HepG2 (cell line): ENCODE data around the gene LIN28B.
A peak's percentile ranks its signal among the peaks of the same experiment; 100 is the strongest.

Source experiments
- ARHGAP35 ChIP-seq: sonication (generic); formaldehyde crosslinking; IDR thresholded peaks from 2 replicates; pipeline ENCODE4 v1.9.0; 2022; ENCODE audit warnings: mild to moderate bottlenecking, inconsistent platforms, moderate library complexity, missing genetic modification reagents, borderline replicate concordance
- CEBPG ChIP-seq: IDR thresholded peaks from 2 replicates; pipeline ENCODE4 v1.6.1; 2016
- CREB1 ChIP-seq, 2 experiments: fragments of 450-650 bp in 1 of 2; IDR thresholded peaks; 2 replicates each; pipeline ENCODE4 v1.6.1; 2016 to 2017; ENCODE audit warnings: control low read depth in 1 of 2, mild to moderate bottlenecking in 1 of 2, missing compliant biosample characterization in 1 of 2, missing genetic modification characterization in 1 of 2
- POLR2A ChIP-seq, 2 experiments: IDR thresholded peaks; 2 replicates each; pipeline ENCODE4 v1.6.1; 2011; ENCODE audit warnings: low read depth in 2 of 2, low read length in 2 of 2, mild to moderate bottlenecking in 1 of 2, moderate library complexity in 1 of 2; ENCODE audit not compliant: insufficient read depth in 1 of 2
- TCF12 ChIP-seq, 2 experiments: fragments of 450-650 bp in 1 of 2; sonication (generic) in 1 of 2; formaldehyde crosslinking in 1 of 2; IDR thresholded peaks; 2 replicates each; pipeline versions ENCODE4 v1.6.1 to v1.8.0; 2017 to 2022; ENCODE audit warnings: antibody characterized with exemption in 1 of 2, mild to moderate bottlenecking in 1 of 2, missing genetic modification reagents in 1 of 2, moderate library complexity in 1 of 2
- ZKSCAN1 ChIP-seq: fragments of 150-350 bp; IDR thresholded peaks from 2 replicates; pipeline ENCODE4 v1.6.1; 2014; ENCODE audit warnings: low read length
- ZNF768 ChIP-seq: sonication (generic); formaldehyde crosslinking; IDR thresholded peaks from 2 replicates; pipeline ENCODE4 v1.4.0; 2020; ENCODE audit warnings: missing genetic modification reagents
- ZZZ3 ChIP-seq: sonication (generic); formaldehyde crosslinking; IDR thresholded peaks from 2 replicates; pipeline ENCODE4 v1.4.0; 2020; ENCODE audit warnings: missing genetic modification reagents, mild to moderate bottlenecking, borderline replicate concordance
- TF ChIP-seq, protein P1 (sequence below): IDR thresholded peaks from 2 replicates; pipeline ENCODE4 v1.6.1; 2016; ENCODE audit warnings: missing genetic modification reagents, missing compliant biosample characterization
- TF ChIP-seq, protein P2 (sequence below): sonication (generic); formaldehyde crosslinking; IDR thresholded peaks from 2 replicates; pipeline ENCODE4 v1.9.0; 2021; ENCODE audit warnings: missing genetic modification reagents, borderline replicate concordance
- TF ChIP-seq, protein P3 (sequence below): sonication (generic); formaldehyde crosslinking; IDR thresholded peaks from 2 replicates; pipeline ENCODE4 v1.4.0; 2020; ENCODE audit warnings: missing genetic modification reagents

DNA sequence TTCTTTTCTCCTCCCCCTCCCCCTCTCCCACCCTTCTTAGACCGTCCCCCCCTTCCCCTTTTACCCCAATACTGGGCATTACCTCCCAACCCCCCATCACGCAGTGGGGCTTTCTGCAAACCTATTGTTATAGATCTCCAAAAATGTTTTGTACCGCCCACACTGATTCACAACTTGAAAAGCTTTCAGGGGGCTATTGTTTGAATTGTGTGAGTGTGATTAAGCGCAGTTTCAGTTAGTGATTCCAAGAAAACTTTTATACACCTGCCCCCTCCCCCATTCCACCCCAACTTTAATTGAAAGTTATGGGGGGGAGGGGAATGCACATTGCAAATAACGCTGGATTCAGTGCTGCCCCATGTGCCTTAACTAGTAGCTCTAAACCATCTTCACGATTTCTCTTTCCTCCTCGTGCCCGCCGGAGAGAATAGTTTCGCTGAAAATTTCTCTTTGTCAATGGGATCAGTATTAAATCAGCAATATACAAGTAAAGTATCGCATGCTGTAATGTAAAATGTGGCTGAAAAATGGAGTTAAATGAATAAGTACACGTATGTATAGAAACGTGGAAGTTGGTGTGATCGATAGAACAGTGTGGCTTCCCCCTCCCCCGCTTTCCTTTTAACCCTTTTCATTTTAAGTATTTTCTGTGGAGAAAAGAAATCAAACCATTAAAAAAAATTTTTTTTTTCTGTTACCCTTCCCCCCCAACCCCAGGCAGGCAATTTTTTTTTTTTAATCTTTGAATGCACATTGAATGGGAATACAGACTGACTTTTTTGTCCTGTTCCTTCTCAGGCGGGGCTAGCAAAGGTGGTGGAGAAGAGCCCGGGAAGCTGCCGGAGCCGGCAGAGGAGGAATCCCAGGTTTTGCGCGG lies 632 bp downstream of the LIN28B start:
- TF ChIP-seq CEBPG (CRISPR knock-in tag), result no peak
- TF ChIP-seq ZNF768 (CRISPR knock-in tag), result no peak
- TF ChIP-seq ZKSCAN1, result no peak
- no peak for TF ChIP-seq TCF12 (IDR thresholded peaks at IDR 0.05)
- no peak for TF ChIP-seq TCF12 (CRISPR knock-in tag; IDR thresholded peaks at IDR 0.05)
- no peak for TF ChIP-seq ZZZ3
- TF ChIP-seq, protein P1, sequence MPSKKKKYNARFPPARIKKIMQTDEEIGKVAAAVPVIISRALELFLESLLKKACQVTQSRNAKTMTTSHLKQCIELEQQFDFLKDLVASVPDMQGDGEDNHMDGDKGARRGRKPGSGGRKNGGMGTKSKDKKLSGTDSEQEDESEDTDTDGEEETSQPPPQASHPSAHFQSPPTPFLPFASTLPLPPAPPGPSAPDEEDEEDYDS (CRISPR knock-in tag), result no peak
- TF ChIP-seq, protein P2, sequence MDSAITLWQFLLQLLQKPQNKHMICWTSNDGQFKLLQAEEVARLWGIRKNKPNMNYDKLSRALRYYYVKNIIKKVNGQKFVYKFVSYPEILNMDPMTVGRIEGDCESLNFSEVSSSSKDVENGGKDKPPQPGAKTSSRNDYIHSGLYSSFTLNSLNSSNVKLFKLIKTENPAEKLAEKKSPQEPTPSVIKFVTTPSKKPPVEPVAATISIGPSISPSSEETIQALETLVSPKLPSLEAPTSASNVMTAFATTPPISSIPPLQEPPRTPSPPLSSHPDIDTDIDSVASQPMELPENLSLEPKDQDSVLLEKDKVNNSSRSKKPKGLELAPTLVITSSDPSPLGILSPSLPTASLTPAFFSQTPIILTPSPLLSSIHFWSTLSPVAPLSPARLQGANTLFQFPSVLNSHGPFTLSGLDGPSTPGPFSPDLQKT (CRISPR knock-in tag), result no peak
- no peak for TF ChIP-seq CREB1 (IDR thresholded peaks at IDR 0.05)
- TF ChIP-seq CREB1 (CRISPR knock-in tag; IDR thresholded peaks at IDR 0.05), result no peak
- TF ChIP-seq ARHGAP35, result no peak
- 0 out of 4 replicates have a peak, but pooled peaks of 1 of the 2 experiments have one; percentile 24 for TF ChIP-seq POLR2A (IDR thresholded peaks at IDR 0.05; ENCODE audit: insufficient read depth in 1 of 2, low read depth in 2 of 2, low read length in 2 of 2)
- TF ChIP-seq, protein P3, sequence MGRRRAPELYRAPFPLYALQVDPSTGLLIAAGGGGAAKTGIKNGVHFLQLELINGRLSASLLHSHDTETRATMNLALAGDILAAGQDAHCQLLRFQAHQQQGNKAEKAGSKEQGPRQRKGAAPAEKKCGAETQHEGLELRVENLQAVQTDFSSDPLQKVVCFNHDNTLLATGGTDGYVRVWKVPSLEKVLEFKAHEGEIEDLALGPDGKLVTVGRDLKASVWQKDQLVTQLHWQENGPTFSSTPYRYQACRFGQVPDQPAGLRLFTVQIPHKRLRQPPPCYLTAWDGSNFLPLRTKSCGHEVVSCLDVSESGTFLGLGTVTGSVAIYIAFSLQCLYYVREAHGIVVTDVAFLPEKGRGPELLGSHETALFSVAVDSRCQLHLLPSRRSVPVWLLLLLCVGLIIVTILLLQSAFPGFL, result no peak
